ENCODE measurements around the gene TYK2.
"Not testable (repeated sequence)": the region's sequence is repeated elsewhere in the genome, so short reads cannot be mapped to it uniquely, and the experiment has no call there.

Gene TYK2

GRCh38 chr19:10372690-10373089 is 7.7 kb downstream of the TYK2 start:
- DNase-seq (ENCODE audit: low read depth), result no peak

- DNase-seq (ENCODE audit: low read depth), result no peak
Measured at GRCh38 chr19:10368101-10368803, 12.1 kb downstream of the TYK2 start.

GRCh38 chr19:10366950-10367512 is 13.3 kb downstream of the TYK2 start:
- not testable (repeated sequence) for DNase-seq (ENCODE audit: low read depth)

- no peak for DNase-seq (ENCODE audit: low read depth)
Measured at GRCh38 chr19:10365518-10365917, 14.9 kb downstream of the TYK2 start.

- DNase-seq (ENCODE audit: low read depth), result no peak
Measured at GRCh38 chr19:10364644-10365043, 15.7 kb downstream of the TYK2 start.

GRCh38 chr19:10363789-10364281 is 16.5 kb downstream of the TYK2 start:
- no peak for DNase-seq (ENCODE audit: low read depth)

- DNase-seq (ENCODE audit: low read depth), result no peak
Measured at GRCh38 chr19:10362259-10362658, 18.1 kb downstream of the TYK2 start.

GRCh38 chr19:10361569-10362011 is 18.8 kb downstream of the TYK2 start:
- no peak for DNase-seq (ENCODE audit: low read depth)

- DNase-seq (ENCODE audit: low read depth), result no peak
Measured at GRCh38 chr19:10356431-10356830, 23.9 kb downstream of the TYK2 start.

GRCh38 chr19:10353793-10354391 is 26.5 kb downstream of the TYK2 start:
- DNase-seq (ENCODE audit: low read depth), result no peak

GRCh38 chr19:10352764-10353671 is 27.4 kb downstream of the TYK2 start:
- no peak for DNase-seq (ENCODE audit: low read depth)

GRCh38 chr19:10346509-10346908 is 33.9 kb downstream of the TYK2 start:
- no peak for DNase-seq (ENCODE audit: low read depth)

- no peak for DNase-seq (ENCODE audit: low read depth)
Measured at GRCh38 chr19:10344780-10345179, 35.6 kb downstream of the TYK2 start.

- DNase-seq (ENCODE audit: low read depth), result no peak
Measured at GRCh38 chr19:10343495-10343894, 36.9 kb downstream of the TYK2 start.

GRCh38 chr19:10339977-10340376 is 40.4 kb downstream of the TYK2 start:
- DNase-seq (ENCODE audit: low read depth), result no peak

- no peak for DNase-seq (ENCODE audit: low read depth)
Measured at GRCh38 chr19:10339380-10339960, 40.9 kb downstream of the TYK2 start, which contains the start of gene ICAM3. TSS of gene ICAM3 (minus strand) at chr19:10339624. CDS start at chr19:10339614, 10 bp downstream.

- no peak for DNase-seq (ENCODE audit: low read depth)
Measured at GRCh38 chr19:10338940-10339339, 41.4 kb downstream of the TYK2 start.

GRCh38 chr19:10336725-10337124 is 43.6 kb downstream of the TYK2 start:
- not testable (repeated sequence) for DNase-seq (ENCODE audit: low read depth)

GRCh38 chr19:10335352-10335985 is 44.9 kb downstream of the TYK2 start:
- DNase-seq (ENCODE audit: low read depth), result no peak

- peak; percentile 73 for DNase-seq (ENCODE audit: low read depth)
Measured at GRCh38 chr19:10334588-10335351, 45.6 kb downstream of the TYK2 start.
